OCI-LY1 (cell line): Measurements from ENCODE around the gene RMC1.
"Not testable (repeated sequence)": the region's sequence is repeated elsewhere in the genome, so short reads cannot be mapped to it uniquely, and the experiment has no call there.

ENCODE experiments used
- H2AFZ ChIP-seq: fragments of 200-600 bp; sonication (generic), shearing (Covaris generic); 2 replicates; pipeline ENCODE4 v1.6.0; 2014; ENCODE audit warnings: antibody characterized with exemption, mild to moderate bottlenecking, low read length
- H3F3A ChIP-seq: fragments of 200-600 bp; sonication (generic), shearing (Covaris generic); 2 replicates; pipeline ENCODE4 v1.6.0; 2014; ENCODE audit warnings: mild to moderate bottlenecking, antibody characterized with exemption, low read length, moderate library complexity; ENCODE audit not compliant: insufficient read depth
- H3K27ac ChIP-seq: fragments of 200-600 bp; sonication (generic); 2 replicates; pipeline ENCODE4 v1.5.1; 2014; ENCODE audit warnings: low read length, mixed run types, mild to moderate bottlenecking, low read depth; ENCODE audit not compliant: poor library complexity, severe bottlenecking
- H3K27me3 ChIP-seq: fragments of 200-600 bp; sonication (generic); 2 replicates; pipeline ENCODE4 v1.6.0; 2014; ENCODE audit warnings: antibody characterized with exemption, mild to moderate bottlenecking, low read length, moderate library complexity; ENCODE audit not compliant: insufficient read depth
- H3K36me3 ChIP-seq: fragments of 200-600 bp; sonication (generic); 2 replicates; pipeline ENCODE4 v1.6.1; 2014; ENCODE audit warnings: mild to moderate bottlenecking, antibody characterized with exemption, low read length, moderate library complexity, mixed read lengths; ENCODE audit not compliant: insufficient read depth
- H3K4me1 ChIP-seq: fragments of 200-600 bp; sonication (generic); 2 replicates; pipeline ENCODE4 v1.5.1; 2014; ENCODE audit warnings: mild to moderate bottlenecking, low read length, moderate library complexity; ENCODE audit not compliant: insufficient read depth, severe bottlenecking
- H3K4me2 ChIP-seq: fragments of 200-600 bp; sonication (generic), shearing (Covaris generic); 2 replicates; pipeline ENCODE4 v1.6.1; 2014; ENCODE audit warnings: low read length
- H3K4me3 ChIP-seq: fragments of 200-600 bp; sonication (generic); 2 replicates; pipeline ENCODE4 v1.5.1; 2014; ENCODE audit warnings: low read length, low read depth, mild to moderate bottlenecking, mixed read lengths; ENCODE audit not compliant: poor library complexity, severe bottlenecking
- H3K79me2 ChIP-seq: fragments of 200-600 bp; shearing (Covaris generic); 2 replicates; pipeline ENCODE4 v1.6.1; 2016; ENCODE audit warnings: mixed run types, low read length, mixed read lengths; ENCODE audit not compliant: insufficient read depth
- H3K9ac ChIP-seq: fragments of 200-600 bp; sonication (generic), shearing (Covaris generic); 2 replicates; pipeline ENCODE4 v1.6.1; 2014; ENCODE audit warnings: mild to moderate bottlenecking, low read length, mixed read lengths
- H3K9me2 ChIP-seq: fragments of 200-600 bp; sonication (generic), shearing (Covaris generic); 2 replicates; pipeline ENCODE4 v1.6.1; 2014; ENCODE audit warnings: low read depth, mild to moderate bottlenecking, low read length, mixed read lengths
- H3K9me3 ChIP-seq: fragments of 200-600 bp; shearing (Covaris generic); 2 replicates; pipeline ENCODE4 v1.6.1; 2014; ENCODE audit warnings: low read length, mixed read lengths
- H4K20me1 ChIP-seq: fragments of 200-600 bp; sonication (generic), shearing (Covaris generic); 2 replicates; pipeline ENCODE4 v1.6.0; 2016; ENCODE audit warnings: mild to moderate bottlenecking, low read length; ENCODE audit not compliant: insufficient read depth
- EZH2 ChIP-seq: fragments of 200-600 bp; sonication (generic), shearing (Covaris generic); IDR thresholded peaks from 2 replicates; pipeline ENCODE4 v1.8.0; 2017; ENCODE audit warnings: borderline replicate concordance, mixed run types, mild to moderate bottlenecking, antibody characterized with exemption, low read length, moderate library complexity, mixed read lengths
- TF ChIP-seq, protein P1 (sequence below): fragments of 200-600 bp; sonication (generic), shearing (Covaris generic); IDR thresholded peaks from 2 replicates; pipeline ENCODE4 v1.5.1; 2017; ENCODE audit warnings: mild to moderate bottlenecking, antibody characterized with exemption, low read length, moderate library complexity, mixed read lengths

Gene RMC1

DNA sequence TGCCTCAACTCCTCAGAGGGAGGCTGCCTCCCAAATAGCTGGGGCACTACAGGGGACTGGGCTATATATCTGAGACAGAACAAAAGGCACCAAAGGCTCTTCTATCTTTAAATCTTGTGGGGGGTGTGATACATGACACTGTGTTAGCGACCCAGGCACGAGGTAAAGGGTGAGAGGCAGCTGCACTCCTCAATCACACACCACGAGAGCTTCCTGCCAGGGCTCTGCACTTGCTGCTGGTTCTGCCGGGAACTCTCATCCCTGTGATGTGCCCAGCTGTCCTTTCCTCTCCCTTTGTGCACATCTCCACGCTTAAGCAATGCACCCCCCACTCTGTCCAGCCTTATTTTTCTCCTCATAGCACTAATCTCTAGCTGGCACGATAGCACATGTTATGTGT is 50.6 kb downstream of the RMC1 start:
- H3K27me3 ChIP-seq, result no peaks in the 10 kb centered on the region
- H3K79me2 ChIP-seq, result no peaks in the 10 kb centered on the region
- H3K4me1 ChIP-seq, result no peaks in the 10 kb centered on the region
- H3K4me2 ChIP-seq, result no peak overlapping the region
- no peaks in the 10 kb centered on the region for H3K9me3 ChIP-seq
- no peaks in the 10 kb centered on the region for H3F3A ChIP-seq
- no peak overlapping the region for H3K9ac ChIP-seq
- H3K36me3 ChIP-seq, result peaks cover 69% of the 10 kb centered on the region
- no peaks in the 10 kb centered on the region for H4K20me1 ChIP-seq
- no peak overlapping the region for H3K27ac ChIP-seq
- H3K4me3 ChIP-seq, result no peak overlapping the region
- no peak overlapping the region for H2AFZ ChIP-seq
- TF ChIP-seq, protein P1, sequence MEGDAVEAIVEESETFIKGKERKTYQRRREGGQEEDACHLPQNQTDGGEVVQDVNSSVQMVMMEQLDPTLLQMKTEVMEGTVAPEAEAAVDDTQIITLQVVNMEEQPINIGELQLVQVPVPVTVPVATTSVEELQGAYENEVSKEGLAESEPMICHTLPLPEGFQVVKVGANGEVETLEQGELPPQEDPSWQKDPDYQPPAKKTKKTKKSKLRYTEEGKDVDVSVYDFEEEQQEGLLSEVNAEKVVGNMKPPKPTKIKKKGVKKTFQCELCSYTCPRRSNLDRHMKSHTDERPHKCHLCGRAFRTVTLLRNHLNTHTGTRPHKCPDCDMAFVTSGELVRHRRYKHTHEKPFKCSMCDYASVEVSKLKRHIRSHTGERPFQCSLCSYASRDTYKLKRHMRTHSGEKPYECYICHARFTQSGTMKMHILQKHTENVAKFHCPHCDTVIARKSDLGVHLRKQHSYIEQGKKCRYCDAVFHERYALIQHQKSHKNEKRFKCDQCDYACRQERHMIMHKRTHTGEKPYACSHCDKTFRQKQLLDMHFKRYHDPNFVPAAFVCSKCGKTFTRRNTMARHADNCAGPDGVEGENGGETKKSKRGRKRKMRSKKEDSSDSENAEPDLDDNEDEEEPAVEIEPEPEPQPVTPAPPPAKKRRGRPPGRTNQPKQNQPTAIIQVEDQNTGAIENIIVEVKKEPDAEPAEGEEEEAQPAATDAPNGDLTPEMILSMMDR, result no peak
- no peaks in the 10 kb centered on the region for H3K9me2 ChIP-seq

DNA sequence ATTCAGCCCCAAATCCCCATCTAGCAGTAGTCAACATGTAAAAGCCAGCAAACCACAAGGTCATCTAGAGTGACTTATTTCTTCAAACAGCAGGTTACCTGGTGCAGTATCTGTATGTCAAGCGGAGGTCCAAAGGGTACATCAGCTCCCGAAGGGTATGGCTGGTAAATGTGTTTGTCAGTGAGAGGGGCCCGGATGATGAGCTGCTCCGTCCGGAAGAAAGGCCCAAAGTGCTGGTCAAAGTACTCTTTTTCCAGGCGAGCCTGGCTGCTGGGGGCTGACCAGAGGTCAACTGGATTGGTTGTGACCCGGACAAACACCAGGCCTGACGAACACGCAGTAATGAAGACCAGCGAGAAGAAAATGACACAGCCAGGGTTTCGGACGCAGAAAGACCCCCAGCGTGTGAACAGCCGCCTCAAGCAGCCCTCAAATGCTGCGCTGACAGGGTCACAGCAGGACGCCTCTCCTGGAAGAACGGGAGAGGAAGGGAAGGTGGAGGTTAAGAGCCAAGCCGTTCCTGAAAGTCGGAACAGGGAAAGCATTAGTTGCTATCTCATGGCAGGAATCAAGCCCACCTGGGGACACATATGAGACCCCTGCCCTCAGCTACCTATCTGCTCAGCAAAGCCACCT is 53.0 kb downstream of the RMC1 start:
- H3K27me3 ChIP-seq, result no peaks in the 10 kb centered on the region
- H4K20me1 ChIP-seq, result no peaks in the 10 kb centered on the region
- no peak for TF ChIP-seq EZH2
- TF ChIP-seq, protein P1, result no peak
- H3K27ac ChIP-seq, result no peak overlapping the region
- H3K4me3 ChIP-seq, result no peak overlapping the region
- no peaks in the 10 kb centered on the region for H3F3A ChIP-seq
- H3K9me2 ChIP-seq, result no peaks in the 10 kb centered on the region
- no peaks in the 10 kb centered on the region for H3K9me3 ChIP-seq
- H3K79me2 ChIP-seq, result no peaks in the 10 kb centered on the region
- H3K4me2 ChIP-seq, result no peak overlapping the region
- no peaks in the 10 kb centered on the region for H3K4me1 ChIP-seq
- H3K9ac ChIP-seq, result no peak overlapping the region
- H2AFZ ChIP-seq, result no peak overlapping the region
- peaks cover 79% of the 10 kb centered on the region for H3K36me3 ChIP-seq

DNA sequence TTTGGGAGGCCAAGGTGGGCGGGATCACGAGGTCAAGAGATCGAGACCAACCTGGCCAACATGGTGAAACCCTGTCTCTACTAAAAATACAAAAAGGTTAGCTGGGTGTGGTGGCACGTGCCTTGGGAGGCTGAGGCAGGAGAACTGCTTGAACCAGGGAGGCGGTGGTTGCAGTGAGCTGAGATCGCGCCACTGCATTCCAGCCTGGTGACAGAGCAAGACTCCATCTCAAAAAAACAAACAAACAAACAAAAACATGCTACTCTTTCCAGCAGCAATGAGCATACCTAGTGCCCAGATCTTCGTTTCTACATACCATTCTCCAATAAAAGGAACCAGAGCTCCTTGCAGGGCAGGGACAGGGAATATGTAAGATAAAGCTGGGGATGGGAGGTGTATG is 54.2 kb downstream of the RMC1 start:
- not testable (repeated sequence) for H3F3A ChIP-seq, H3K27ac ChIP-seq, H3K4me2 ChIP-seq, H3K4me1 ChIP-seq, H3K9ac ChIP-seq, H4K20me1 ChIP-seq, H3K4me3 ChIP-seq, H3K79me2 ChIP-seq, H2AFZ ChIP-seq, H3K9me3 ChIP-seq, H3K9me2 ChIP-seq, H3K27me3 ChIP-seq
- H3K36me3 ChIP-seq, result peaks cover 70% of the 10 kb centered on the region

DNA sequence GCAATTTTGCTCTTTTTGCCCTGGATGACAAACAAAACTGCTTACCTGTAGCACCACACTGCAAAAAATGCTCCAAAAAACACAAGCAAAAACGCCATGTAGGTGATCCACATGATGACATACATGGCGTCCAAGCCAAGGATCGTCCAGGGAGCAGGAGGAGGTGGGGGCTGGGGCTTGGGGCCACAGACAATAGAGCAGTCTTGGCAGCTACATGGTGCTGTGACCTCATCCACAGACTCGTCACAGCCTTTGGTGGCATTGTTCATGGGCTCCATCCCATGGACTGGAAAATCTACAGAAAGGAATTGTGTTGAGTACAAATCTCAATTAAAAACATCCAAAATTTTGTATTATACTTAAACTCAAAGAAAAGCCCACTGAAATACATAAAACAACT is 56.9 kb downstream of the RMC1 start:
- no peaks in the 10 kb centered on the region for H3K9me3 ChIP-seq
- H3K27me3 ChIP-seq, result no peaks in the 10 kb centered on the region
- no peaks in the 10 kb centered on the region for H3F3A ChIP-seq
- no peaks in the 10 kb centered on the region for H3K9me2 ChIP-seq
- H3K79me2 ChIP-seq, result no peaks in the 10 kb centered on the region
- TF ChIP-seq EZH2, result no peak
- TF ChIP-seq, protein P1, result no peak
- no peak overlapping the region for H3K27ac ChIP-seq
- H4K20me1 ChIP-seq, result no peaks in the 10 kb centered on the region
- no peak overlapping the region for H3K9ac ChIP-seq
- H3K4me1 ChIP-seq, result no peaks in the 10 kb centered on the region
- no peak overlapping the region for H3K4me3 ChIP-seq
- peaks cover 59% of the 10 kb centered on the region for H3K36me3 ChIP-seq
- H3K4me2 ChIP-seq, result no peak overlapping the region
- H2AFZ ChIP-seq, result no peak overlapping the region
